Fibroblast of skin of back (primary cell): ENCODE results near the gene CYB561A3.

Source experiments
- DNase-seq: peaks from one replicate; pipeline ENCODE4 v3.0.0-alpha.2; 2013

CYB561A3 gene

DNA sequence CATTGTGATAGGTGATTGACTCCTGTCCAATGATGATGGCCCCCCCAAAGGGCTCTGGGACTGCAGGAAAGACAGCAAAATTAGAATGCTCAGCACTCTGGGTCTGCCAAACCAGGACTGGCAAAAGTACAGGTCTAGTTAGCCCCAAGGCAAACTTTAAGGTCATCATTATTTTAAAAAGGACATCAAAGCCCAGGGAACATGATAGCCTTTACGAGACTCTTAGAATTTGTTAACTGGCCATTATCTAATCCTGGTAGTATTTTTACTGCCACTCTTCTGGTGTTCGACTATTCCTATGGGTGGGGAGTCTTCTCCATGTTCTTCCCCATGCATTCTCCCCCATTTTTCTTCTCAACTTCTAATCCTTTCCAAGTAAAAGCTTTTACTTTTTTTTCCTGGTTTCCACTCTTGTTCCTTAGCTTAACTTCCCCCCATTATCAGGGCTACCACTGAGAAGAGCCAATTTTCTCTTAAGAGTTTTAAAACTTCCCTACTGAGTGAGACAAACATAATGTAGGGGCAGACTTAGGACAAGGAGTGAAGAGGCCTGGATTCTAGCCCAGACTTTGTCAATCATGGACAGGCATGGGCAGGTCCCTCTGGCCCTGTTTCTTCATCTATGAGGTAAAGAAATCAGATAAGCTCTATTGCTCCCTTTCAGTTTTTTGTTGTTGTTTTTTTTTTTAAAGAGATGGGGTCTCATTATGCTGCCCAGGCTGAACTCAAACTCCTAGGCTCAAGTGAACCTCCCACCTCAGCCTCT lies 35.9 kb downstream of the CYB561A3 start:
- no peak for DNase-seq

DNA sequence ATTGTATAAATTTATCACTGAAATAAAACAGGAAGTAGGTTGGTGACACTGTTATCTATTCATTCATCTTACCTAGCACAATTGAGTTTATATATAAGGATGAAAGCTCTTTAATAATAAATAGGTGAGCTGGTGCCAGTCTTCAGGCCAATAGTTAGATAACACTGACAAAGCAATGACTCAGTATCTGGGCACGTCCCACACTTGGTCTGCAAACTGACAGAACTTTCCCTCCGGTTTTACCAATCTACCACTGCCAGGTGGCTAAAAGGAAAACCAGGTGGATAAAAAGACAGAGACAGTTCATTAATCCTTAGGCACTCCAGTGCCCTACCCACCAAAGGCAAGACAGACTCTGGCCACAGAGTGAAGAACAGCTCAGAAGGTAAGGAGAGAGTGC lies 46.4 kb downstream of the CYB561A3 start:
- no peak for DNase-seq

DNA sequence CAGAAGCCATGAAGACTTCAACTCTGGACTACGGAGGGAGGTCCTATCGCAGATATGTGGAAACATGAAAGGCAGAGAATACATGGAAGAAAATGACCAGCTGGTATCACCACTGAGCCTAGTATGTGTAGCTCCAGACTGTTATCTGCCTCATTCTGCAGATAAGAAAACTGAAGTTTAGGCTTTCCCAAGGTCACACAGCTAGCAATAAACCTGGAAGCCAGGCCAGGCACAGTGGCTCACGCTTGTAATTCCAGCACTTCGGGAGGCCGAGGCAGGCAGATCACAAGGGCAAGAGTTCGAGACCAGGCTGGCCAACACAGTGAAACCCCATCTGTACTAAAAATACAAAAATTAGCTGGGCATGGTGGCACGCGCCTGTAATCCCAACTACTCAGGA lies 50.9 kb downstream of the CYB561A3 start:
- no peak for DNase-seq

DNA sequence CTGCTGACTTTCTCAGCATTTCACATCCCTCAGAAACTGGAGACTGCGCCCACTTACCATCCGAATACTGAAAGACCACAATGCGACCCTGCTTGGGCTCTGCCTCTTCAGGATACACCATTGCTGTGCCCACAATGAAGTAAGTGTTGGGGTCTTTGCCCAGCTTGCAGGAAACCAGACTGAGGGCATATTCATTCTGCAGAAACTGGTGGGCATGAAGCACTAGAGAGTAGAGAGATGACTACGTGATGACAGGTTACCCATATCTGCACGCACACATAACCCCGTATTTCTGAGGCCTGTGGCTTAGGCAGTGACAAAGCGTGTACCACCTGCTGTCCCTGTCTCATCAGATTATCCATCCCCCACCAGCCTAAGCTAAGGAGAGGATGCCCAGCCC lies 51.9 kb downstream of the CYB561A3 start:
- no peak for DNase-seq

DNA sequence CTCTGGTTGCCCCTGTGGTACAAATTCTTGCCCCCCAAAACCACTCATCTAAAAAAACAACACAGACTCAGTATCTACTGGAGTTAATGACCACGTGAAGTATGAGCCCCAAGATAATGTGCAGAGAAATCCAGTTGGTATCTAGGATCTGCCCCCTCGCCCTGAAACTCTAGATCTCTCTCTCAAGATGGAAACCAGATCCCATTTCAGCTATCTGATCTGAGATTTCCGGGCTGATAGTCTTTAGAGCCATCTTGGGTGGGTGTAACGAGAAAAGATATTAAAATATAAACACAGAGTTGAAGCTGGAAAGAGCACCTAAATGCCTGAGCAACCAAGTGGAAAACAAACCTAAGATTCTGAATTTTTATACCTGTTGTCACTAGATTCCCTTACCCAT lies 52.5 kb downstream of the CYB561A3 start:
- no peak for DNase-seq

DNA sequence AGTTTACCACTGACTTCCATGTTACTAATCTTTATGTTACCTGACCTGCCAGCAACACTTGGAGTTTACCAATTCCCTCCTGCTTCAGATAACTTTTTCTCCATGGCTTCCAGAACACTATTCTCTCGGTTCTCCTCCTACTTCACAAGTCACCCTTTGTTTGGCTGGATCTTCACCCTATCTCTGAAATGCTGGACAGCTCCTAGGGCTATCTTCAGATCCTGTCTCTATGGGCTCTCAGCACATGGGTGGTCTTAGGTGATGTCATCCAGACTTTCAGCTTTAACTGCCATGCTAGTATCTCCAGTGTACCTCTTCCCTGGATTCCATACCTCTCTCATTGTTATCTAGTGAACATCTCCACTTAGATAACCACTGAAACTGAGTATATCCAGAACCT lies 54.3 kb downstream of the CYB561A3 start:
- no peak for DNase-seq

DNA sequence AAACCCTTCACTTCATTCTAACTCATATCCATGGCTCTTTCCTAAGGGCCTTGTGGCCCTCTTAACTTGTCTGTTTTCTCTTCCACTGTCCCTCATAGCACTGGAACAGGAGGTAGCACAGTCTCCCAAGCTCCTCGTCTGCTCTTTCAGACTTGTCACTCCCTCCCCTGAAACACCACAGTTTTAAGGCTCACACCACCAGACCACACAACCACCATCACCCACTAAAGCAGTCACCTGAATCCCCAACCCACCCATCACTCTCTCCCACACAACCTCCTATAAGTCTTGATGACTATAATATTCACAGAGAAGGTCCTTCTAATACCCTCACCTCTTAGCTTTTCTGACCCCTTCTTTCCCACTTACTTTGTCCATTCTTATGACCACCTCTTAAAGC lies 55.5 kb downstream of the CYB561A3 start:
- DNase-seq = no peak

DNA sequence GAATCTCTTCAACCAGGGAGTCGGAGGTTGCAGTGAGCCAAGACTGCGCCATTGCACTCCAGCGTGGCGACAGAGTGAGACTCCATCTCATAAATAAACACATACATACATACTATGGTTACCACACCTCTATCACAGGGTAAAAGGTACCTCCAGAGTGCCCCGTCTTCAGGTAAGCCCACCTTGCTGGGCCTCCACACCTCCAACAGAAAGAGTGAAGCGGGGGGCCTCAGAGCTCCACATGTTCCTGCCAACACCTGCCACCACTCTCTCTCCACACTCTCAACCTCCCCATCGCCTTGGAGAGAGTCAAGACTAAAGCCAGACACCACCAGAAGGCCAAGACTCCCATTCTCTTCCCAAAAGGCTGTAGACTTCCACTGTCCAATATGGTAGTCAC lies 56.3 kb downstream of the CYB561A3 start:
- DNase-seq = no peak

DNA sequence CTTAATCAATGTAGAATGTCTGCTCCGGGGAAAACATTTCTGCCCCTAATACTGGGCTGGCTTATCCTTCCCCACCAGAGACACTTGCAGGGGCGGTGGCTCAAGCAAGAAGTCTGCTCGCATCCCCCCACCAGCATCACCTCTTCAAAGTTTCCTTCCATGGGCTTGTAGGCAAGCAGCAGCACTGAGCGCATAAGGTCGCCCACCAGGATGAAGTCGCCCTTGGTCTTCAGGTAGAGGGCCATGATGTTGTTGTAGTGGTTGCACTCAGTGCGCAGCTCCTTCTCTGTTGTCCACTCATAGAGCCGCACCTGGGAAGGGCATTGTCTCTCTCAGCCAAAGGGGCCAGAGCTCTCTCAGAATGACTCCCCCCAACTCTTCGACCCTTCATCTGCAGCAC lies 58.0 kb downstream of the CYB561A3 start:
- DNase-seq = no peak

DNA sequence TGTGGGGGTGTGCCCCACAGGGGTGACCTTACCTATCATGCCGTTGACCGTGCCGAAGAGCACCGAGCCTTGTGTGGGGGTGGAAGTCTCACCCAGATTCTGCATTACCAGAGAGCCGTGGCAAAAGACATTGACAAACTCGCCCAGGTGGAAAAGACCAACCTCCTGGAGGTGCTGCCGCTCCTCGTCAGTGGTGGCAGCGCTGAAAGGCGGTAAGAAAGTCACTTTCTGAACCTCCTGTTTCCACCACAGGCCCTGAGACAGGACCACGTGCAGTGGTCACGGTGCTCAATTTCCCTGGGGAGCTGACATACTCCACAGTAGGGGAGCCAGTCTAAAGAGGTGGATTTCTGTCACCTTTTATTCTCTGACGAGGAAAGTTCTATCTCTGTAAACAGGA lies 59.1 kb downstream of the CYB561A3 start:
- DNase-seq = no peak
